ENCODE measurements around the gene C3orf20.
A peak's percentile ranks its signal among the peaks of the same experiment; 100 is the strongest.

Gene C3orf20

GRCh38 chr3:14633417-14633816 is 41.5 kb upstream of the C3orf20 start:
- Histone ChIP-seq H3K36me3 (ENCODE audit: insufficient read depth) (no peaks in the 10 kb centered on the region), H3K4me3 (IDR thresholded peaks at IDR 0.05; ENCODE audit: insufficient read depth, low read depth, low read length) (no peak overlapping the region), H3K9ac (no peak overlapping the region), H2AFZ (ENCODE audit: low read depth) (no peak overlapping the region), H3K27ac (no peak overlapping the region), H3K27me3 (ENCODE audit: insufficient read depth, low read depth) (no peaks in the 10 kb centered on the region), H3K4me2 (no peak overlapping the region), H4K20me1 (ENCODE audit: insufficient read depth) (no peaks in the 10 kb centered on the region), H3K4me1 (ENCODE audit: low read depth, poor library complexity, severe bottlenecking) (no peaks in the 10 kb centered on the region), H3K79me2 (ENCODE audit: insufficient read depth, low read depth) (no peaks in the 10 kb centered on the region)
- TF ChIP-seq CTCF (conservative IDR thresholded peaks at IDR 0.05; ENCODE audit: low read depth, low read length) = no peak

- TF ChIP-seq CTCF (conservative IDR thresholded peaks at IDR 0.05; ENCODE audit: low read depth, low read length) = peak; percentile 58
Measured at GRCh38 chr3:14633819-14634424, 41.0 kb upstream of the C3orf20 start.

GRCh38 chr3:14634763-14635400 is 40.1 kb upstream of the C3orf20 start:
- Histone ChIP-seq H3K4me3 (IDR thresholded peaks at IDR 0.05; ENCODE audit: insufficient read depth, low read depth, low read length) (no peak overlapping the region), H4K20me1 (ENCODE audit: insufficient read depth) (no peaks in the 10 kb centered on the region), H3K4me1 (ENCODE audit: low read depth, poor library complexity, severe bottlenecking) (no peaks in the 10 kb centered on the region), H3K4me2 (no peak overlapping the region), H2AFZ (ENCODE audit: low read depth) (no peak overlapping the region), H3K27me3 (ENCODE audit: insufficient read depth, low read depth) (no peaks in the 10 kb centered on the region), H3K27ac (no peak overlapping the region), H3K79me2 (ENCODE audit: insufficient read depth, low read depth) (no peaks in the 10 kb centered on the region), H3K9ac (no peak overlapping the region), H3K36me3 (ENCODE audit: insufficient read depth) (no peaks in the 10 kb centered on the region)
- no peak for TF ChIP-seq CTCF (conservative IDR thresholded peaks at IDR 0.05; ENCODE audit: low read depth, low read length)

More at GRCh38 chr3:14633819-14634424, 41.0 kb upstream of the C3orf20 start:
- no peaks in the 10 kb centered on the region for H3K79me2 ChIP-seq (ENCODE audit: insufficient read depth, low read depth)
- no peak overlapping the region for H2AFZ ChIP-seq (ENCODE audit: low read depth)
- no peak overlapping the region for H3K9ac ChIP-seq
- H3K4me2 ChIP-seq = no peak overlapping the region
- no peak overlapping the region for H3K4me3 ChIP-seq (IDR thresholded peaks at IDR 0.05; ENCODE audit: insufficient read depth, low read depth, low read length)
- no peaks in the 10 kb centered on the region for H3K4me1 ChIP-seq (ENCODE audit: low read depth, poor library complexity, severe bottlenecking)
- no peaks in the 10 kb centered on the region for H3K36me3 ChIP-seq (ENCODE audit: insufficient read depth)
- no peaks in the 10 kb centered on the region for H4K20me1 ChIP-seq (ENCODE audit: insufficient read depth)
- H3K27me3 ChIP-seq (ENCODE audit: insufficient read depth, low read depth) = no peaks in the 10 kb centered on the region
- no peak overlapping the region for H3K27ac ChIP-seq

GRCh38 chr3:14636496-14637087 is 38.3 kb upstream of the C3orf20 start:
- Histone ChIP-seq H4K20me1 (ENCODE audit: insufficient read depth) (no peaks in the 10 kb centered on the region), H3K9ac (no peak overlapping the region), H3K79me2 (ENCODE audit: insufficient read depth, low read depth) (no peaks in the 10 kb centered on the region), H3K27me3 (ENCODE audit: insufficient read depth, low read depth) (no peaks in the 10 kb centered on the region), H3K4me3 (IDR thresholded peaks at IDR 0.05; ENCODE audit: insufficient read depth, low read depth, low read length) (no peak overlapping the region), H3K4me2 (no peak overlapping the region), H3K4me1 (ENCODE audit: low read depth, poor library complexity, severe bottlenecking) (no peaks in the 10 kb centered on the region), H3K36me3 (ENCODE audit: insufficient read depth) (no peaks in the 10 kb centered on the region), H2AFZ (ENCODE audit: low read depth) (no peak overlapping the region), H3K27ac (no peak overlapping the region)
- TF ChIP-seq CTCF (conservative IDR thresholded peaks at IDR 0.05; ENCODE audit: low read depth, low read length) = no peak
